Tongue (tissue), 3 donors: Measurements from ENCODE around the gene ZBTB3. TPM values are rescaled to one million over a fixed set of nuclear protein-coding genes. Genes with fewer than 3 reads are reported as not detected.
"Not testable (repeated sequence)": the region's sequence is repeated elsewhere in the genome, so short reads cannot be mapped to it uniquely, and the experiment has no call there.

ENCODE experiments used
- DNase-seq: peaks from one replicate; pipeline ENCODE4 v3.0.0-alpha.2; 2015
- small RNA-seq: library from RNA; depleted of rRNA; stranded (forward); fragments of <200 nt; gene quantifications from one replicate; pipeline ENCODE3, GENCODE V24; 2014; ENCODE audit warnings: low replicate concordance
- total RNA-seq: library from RNA; depleted of rRNA; stranded (reverse); fragments of >200 nt; gene quantifications from one replicate; pipeline ENCODE4 v1.2.3, GENCODE V29; 2014

ZBTB3 gene
- total RNA-seq, 1 donor from 2014 or later, result 7.5 TPM

DNA sequence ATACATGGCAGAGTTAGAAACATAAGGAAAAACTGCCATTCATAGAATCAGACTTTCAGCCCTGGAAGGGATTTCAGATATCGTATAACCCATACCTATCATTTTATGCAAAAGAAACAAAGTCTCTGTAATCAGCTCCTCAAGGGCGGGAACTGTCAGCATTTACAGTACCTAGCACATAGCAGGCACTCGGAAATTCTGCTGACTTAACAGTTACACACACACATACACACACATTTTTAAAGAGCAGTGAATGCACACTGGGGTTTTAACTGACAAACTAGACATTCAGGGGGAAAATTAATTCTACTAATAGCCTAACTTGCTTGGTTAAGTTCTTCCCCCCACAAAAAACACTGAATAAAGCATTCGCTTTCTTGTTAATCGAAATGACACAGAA lies 37.8 kb downstream of the ZBTB3 start:
- no peak for DNase-seq

DNA sequence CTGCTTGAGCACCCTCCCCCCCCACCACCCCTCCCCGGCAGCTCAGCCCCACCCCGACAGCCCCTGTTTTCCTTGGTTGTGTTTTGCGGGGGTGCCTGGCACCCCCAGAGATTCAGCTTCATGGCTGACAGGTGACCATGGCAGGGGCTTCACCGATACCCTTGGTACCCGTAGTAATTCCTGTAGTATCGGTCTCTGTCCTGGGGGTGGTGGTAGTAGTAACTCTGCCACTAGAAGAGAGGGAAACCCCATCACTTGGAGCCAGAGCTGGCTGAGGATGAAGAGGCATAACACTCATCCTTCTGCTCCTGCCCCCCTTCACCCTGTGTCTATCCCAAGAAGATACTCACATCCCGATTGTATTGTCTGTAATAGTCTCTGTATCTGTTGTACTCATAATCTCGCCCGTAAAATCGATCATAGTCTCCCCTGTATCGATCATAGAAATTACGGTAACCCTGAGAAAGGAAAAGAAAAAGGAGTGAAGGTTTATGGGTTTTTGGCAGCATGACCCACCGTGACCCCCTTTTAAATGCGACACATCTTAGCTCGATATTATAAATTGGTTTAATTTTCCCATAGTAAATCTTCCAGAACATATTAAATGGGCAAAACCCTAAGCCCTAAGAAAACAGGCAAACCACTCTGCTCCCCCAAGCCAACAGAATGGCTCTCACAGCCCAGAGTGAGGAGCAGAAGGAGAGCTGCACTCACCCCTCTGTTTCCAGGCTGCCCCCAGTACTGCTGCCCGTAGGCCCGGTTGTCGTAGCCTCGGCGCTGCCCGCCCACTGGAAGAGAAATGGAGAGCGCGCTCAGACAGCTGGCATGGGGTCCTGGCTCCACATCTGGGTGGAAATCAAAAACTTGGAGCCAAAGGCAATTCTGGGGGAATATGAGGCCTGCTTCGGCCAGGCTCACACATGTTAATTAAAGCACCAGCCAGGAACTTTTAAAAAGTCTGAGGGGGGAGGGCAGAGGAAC lies 38.5 kb downstream of the ZBTB3 start:
- no peak for DNase-seq

DNA sequence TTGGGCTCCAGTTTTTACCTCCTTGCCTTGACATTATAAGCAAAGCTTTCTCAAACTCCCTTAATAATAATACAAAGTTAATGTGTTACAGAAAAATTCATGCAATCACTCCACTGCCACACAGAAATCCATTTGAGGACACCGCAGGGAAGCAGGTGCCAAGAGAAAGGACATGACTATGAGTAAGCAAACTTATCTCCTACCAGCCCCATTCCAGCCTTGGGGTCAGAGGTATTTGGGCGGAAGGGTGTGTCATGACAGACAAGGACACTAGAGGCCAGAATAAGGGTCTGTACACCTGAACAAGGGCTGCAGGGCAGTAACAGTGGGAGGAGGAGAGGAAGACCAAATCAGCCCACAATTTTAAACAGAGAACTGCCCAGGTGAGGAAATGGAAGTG lies 40.6 kb downstream of the ZBTB3 start:
- DNase-seq, result no peak

DNA sequence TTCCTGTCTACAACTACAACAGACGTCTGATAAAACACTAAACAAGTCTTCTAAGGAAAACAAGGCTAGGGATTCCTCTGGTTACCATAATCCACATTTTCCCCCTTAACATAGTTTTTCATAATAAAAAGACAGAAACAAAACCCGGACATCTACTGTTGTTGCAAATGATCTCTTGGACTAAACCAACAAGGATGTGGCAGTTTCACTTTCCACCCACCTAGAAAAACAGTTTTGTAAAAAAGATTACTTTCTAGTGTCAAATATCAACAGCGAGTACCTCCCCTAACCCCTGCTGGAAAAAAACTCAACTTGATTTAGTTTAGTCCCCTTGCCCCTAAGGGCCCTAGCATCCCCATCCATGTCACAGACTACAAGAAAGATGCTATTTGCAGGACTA lies 41.1 kb downstream of the ZBTB3 start:
- no peak for DNase-seq

DNA sequence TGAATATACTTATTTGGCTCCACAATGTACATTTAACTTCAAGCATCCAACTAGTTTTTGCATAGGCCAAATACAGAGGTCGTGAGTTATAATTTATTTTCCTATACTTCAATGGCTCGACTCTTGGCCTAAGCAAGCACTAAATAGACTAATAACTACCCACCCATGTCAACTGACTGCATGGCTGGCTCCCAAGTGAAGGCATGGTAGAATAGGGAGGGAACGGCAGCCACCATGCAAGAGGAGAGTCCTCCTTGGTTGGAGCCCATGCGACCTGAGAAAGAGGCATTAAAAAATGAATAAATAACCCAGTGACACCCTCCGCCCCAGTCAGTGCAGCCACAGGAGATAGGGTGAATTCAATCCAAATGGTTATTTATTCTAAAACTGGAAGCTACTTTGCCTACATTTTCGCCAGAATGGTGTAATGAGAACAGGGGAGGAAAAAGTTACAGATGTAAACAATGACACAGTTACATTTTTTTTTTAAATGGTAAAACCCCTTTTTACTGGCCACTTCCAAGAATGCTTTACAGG lies 41.6 kb downstream of the ZBTB3 start:
- no peak for DNase-seq

DNA sequence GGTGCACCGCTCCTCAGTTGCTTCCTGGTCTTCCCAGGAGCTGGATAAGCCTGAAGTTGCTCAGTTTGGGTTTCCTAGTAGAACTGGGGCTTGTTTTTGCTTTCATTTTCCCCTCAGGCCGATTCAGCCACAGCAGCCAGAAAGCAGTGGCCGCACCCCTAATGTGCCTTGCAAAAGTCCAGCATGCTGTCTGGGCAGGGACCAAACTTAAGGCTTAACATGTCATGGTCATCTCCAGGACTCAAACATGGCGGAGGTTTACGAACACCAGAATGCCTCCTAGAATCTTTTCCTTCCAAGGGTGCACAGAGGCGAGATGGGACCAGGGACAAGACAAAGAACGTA lies 44.0 kb downstream of the ZBTB3 start:
- DNase-seq, result no peak

DNA sequence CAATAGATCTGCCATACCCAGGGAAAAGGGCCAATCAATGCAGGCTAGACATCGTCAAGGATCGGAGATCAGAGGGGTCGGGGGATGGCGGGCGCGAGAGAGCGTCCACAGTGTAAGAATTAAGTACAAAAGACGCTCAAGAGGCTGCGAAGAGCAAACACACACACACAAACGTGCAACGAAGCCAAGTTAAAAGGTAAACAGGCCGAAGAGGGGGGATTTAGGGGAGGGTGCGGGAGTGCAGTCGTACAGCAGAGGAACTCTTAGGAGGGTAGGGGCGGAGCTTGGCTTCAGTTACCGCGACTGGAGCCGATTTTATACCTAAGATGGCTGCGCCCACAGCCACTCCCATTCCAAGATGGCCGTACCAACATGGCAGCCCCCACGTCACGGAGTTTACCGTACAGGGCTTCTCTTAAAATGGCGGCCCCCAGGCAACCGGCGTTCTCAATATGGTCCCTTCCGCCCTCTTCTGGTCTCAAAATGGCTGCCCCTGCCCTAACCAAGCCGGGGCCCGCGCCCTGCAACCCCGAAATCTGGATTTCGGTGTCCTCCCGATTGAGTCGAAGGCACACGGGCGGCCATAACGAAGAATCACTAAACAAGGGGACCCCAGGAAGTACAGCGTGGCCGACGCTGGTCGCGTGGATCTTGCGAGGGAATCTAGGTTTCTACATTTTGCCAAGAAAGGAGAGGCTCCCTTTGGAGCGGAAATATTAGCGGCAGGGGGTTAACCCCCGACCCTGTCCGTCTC lies 44.5 kb downstream of the ZBTB3 start:
- peak; percentile 100 for DNase-seq

DNA sequence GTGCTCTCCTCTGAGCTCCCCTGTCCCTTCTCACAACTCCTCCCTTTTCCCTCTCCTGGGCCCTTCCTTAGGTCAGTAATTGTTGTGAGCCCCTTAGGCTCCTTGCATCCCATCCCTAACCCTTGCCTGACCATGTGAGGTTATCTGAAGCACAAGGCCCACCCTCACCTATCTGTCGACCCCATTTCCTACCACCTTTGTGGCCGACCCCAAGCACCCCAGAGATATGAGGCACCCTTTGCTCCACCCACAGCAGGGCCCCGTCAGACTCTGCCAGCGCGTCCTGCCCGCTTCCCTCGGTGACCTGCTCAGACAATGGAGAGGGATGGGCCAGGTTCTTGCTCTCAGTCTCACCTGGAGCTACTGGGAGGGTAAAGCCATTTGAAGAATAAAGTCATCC lies 45.2 kb downstream of the ZBTB3 start:
- DNase-seq, result no peak

DNA sequence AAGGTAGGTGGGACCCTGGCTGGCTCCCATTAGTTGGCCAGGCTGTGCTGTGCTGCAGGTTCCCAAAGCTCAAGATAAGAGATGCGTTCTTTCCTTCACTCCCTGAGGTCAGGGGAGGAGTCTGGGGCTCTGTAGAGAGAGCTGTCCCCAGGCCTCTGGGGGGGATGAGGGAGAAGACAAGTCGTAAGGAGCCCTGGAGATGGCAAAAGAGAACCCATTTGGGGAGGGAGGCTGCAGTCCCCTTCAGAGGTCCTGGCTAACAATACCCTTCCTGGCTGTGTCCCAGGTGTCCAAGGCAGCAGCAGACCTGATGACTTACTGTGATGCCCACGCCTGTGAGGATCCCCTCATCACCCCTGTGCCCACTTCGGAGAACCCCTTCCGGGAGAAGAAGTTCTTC lies 45.6 kb downstream of the ZBTB3 start:
- DNase-seq, result no peak

DNA sequence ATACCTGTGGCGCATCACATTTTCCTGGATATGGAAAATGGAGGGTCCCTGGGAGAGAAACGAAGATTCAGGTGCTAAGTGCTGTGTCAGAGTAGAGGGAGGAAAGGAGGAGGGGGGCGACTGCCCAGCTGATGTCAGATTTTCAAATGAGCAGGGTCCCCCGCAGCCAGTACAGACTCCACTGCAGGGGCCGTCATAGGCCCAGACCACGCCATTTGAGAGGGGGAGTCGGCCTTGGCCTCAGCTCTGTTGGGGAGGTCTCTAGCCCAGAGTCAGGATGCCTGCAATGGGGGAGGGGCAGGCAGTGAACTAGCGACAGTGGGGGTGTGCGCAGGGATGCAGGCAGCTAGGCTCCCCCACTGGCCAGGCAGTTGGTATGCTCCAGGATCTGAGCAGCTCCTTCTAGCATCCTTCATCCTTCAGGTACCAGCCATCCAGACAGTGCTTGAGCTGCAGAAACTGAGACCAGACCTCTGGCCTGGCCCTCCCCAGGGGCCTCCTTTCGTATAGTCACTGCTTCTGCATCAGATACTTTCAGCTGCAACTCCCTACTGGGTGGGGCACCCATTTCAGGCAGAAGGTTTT lies 46.6 kb downstream of the ZBTB3 start, which contains the start of the genes BSCL2 and GNG3:
Gene BSCL2, minus strand, starts transcription at position 148 of the 585 bp plus-strand sequence. CDS start 229 bp downstream, outside the sequence.
Gene GNG3, plus strand, starts transcription at position 400 of the 585 bp plus-strand sequence. CDS start 620 bp downstream, outside the sequence.
- peak; percentile 59 for DNase-seq

DNA sequence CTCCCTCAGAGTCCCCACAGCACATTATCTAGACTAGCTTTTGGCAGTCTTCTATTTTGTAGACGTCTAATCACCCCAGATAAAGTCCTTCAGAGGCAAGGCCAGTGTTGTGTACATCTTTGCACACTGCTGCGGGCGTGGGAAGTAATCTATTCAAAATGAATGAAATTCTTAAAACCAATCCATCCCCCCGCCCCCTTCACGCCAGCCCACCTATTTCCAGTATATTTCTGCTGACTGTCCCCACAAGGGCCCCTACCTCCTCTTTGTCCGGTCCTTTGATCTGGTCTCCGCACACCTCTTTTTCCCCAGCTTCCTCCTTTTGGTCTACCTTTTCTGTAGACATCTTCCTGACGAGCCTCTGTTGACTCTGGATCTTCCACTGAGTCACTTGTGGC lies 47.1 kb downstream of the ZBTB3 start:
- DNase-seq, result no peak

DNA sequence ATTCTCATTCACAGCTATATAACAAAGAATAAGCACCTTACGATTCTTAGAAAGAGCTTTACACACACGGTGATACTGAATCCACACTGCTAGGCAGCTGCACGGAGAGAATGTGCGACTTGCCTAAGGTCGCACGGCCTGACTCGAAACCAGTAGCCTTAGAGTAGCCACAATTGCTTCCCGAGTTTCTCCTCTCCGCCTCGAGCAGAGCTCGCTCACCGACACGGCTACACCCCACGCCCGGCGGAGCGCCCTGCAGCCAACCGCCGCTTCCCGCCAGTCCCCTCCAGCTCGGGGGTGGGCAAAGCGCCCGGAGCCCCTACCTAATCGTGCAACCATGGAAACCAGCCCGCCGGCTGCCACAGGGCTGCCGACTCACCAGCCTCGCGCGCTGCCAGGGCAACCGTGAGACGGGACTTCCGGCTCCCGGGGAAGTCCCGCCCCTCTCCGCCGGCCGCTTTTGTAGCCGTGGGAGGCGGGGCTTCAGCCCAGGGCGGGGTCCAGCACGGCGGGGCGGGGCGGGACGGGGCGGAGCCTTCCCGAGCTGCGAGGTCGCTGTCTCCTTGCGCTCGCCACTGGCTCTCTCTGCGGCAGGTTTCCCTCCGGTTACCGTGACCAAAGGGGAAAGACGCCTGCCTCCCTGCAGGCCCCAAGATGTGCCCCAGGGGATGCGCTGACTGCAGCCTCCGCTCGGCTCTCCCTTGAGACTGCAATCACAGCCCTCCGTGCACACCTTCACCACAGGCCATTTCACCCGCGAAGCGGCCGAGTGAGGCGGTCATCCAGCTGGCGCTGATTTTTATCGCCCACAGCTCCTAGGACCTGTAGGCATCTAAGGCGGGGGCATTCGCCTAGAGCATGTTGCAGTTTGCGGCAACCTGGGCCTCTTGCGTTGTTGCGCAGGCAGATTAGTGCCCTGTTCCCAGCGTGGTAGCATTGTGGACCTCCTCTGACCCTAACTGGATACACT lies 47.8 kb downstream of the ZBTB3 start:
- DNase-seq, result peak; percentile 97

DNA sequence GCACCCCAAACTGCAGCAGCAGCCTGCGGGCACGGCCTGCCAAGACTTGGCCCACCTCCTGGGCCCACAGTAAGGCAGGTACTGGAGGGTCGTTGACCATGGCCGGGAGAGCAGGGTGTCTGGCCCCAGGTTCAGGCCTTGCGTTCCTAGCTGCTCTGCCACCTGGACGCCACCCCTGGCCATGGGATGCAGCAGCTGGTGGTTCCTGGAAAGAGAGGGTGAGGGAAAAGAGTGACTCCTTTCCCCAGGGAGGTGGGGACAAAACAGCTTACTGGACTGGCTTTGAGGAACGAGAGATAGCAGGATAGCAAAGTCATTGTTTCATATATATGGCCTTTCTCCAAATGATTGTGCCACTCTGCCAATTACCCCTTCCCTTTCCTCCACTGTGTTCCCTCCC lies 48.5 kb downstream of the ZBTB3 start:
- no peak for DNase-seq

DNA sequence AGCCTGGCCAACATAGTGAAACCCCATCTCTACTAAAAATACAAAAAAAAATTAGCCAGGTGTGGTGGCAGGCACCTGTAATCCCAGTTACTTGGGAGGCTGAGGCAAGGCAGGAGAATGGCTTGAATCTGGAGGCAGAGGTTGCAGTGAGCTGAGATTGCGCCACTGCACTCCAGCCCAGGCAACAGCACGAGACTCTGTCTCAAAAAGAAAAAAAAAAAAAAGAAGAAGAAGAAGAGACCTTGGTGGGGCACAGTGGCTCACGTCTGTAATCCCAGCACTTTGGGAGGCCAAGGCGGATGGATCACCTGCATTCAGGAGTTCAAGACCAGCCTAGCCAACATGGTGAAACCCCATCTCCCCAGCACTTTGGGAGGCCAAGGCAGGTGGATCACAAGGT lies 50.0 kb downstream of the ZBTB3 start:
- not testable (repeated sequence) for DNase-seq

DNA sequence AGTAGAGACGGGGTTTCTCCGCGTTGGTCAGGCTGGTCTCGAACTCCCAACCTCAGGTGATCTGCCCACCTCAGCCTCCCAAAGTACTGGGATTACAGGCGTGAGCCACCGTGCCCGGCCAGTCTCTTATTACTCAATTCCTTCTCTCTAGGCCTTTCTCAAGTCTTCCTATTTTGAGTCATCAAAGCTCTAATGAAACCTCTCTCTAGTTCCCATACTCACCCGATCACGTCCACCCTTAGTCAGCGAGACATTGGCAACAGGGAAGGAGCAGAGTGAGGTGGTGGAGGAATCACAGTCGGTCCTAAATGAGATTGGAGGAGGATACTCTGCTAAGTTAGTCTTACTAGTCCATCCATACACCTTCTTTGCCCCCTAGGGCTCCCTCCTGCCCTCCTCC lies 51.7 kb downstream of the ZBTB3 start:
- DNase-seq, result no peak

Small RNAs within 50 kb of the gene (small RNA-seq; reads per million reads assigned to genes)
- 0.45 reads per million, percentile 70 among the genes with 10 or more reads in this experiment for gene MIR6514

Other genes starting within 250 kb of the ZBTB3 start
- gene AHNAK, start 207.4 kb downstream of the ZBTB3 start, total RNA-seq, result 909 TPM
- gene EEF1G, start 180.3 kb downstream of the ZBTB3 start, total RNA-seq, result 1,840 TPM
- gene TUT1, start 162.6 kb downstream of the ZBTB3 start, total RNA-seq, result 5.8 TPM
- 54.7 TPM for gene MTA2, start 152.3 kb downstream of the ZBTB3 start, total RNA-seq
- 11.2 TPM for gene EML3, start 141.4 kb downstream of the ZBTB3 start, total RNA-seq
- gene ROM1, start 140.9 kb downstream of the ZBTB3 start, total RNA-seq, result 0.72 TPM
- gene B3GAT3, start 132.2 kb downstream of the ZBTB3 start, total RNA-seq, result 14.4 TPM
- 158 TPM for gene GANAB, start 107.5 kb downstream of the ZBTB3 start, total RNA-seq
- 22.4 TPM for gene INTS5, start 100.9 kb downstream of the ZBTB3 start, total RNA-seq
- 10.4 TPM for gene C11orf98, start 89.0 kb downstream of the ZBTB3 start, total RNA-seq
- 2.6 TPM for gene CSKMT, start 88.8 kb downstream of the ZBTB3 start, total RNA-seq
- gene UQCC3, start 82.5 kb downstream of the ZBTB3 start, total RNA-seq, result 5.4 TPM
- 2.9 TPM for gene LBHD1, start 81.9 kb downstream of the ZBTB3 start, total RNA-seq
- gene UBXN1, start 75.1 kb downstream of the ZBTB3 start, total RNA-seq, result 90.2 TPM
- gene LRRN4CL, start 64.6 kb downstream of the ZBTB3 start, total RNA-seq, result 33.8 TPM
- 11.4 TPM for gene BSCL2, start 46.7 kb downstream of the ZBTB3 start, total RNA-seq
- not detected for gene GNG3, start 46.5 kb downstream of the ZBTB3 start, total RNA-seq
- gene HNRNPUL2, start 26.7 kb downstream of the ZBTB3 start, total RNA-seq, result 39.0 TPM
- 18.9 TPM for gene TTC9C, start 25.7 kb downstream of the ZBTB3 start, total RNA-seq
- gene POLR2G, start 7.4 kb upstream of the ZBTB3 start, total RNA-seq, result 56.2 TPM
- 17.7 TPM for gene TAF6L, start 17.2 kb upstream of the ZBTB3 start, total RNA-seq
- 19.5 TPM for gene TMEM179B, start 33.2 kb upstream of the ZBTB3 start, total RNA-seq
- gene TMEM223, start 37.8 kb upstream of the ZBTB3 start, total RNA-seq, result 24.7 TPM
- gene NXF1, start 51.3 kb upstream of the ZBTB3 start, total RNA-seq, result 45.2 TPM
- 37.1 TPM for gene STX5, start 77.9 kb upstream of the ZBTB3 start, total RNA-seq
- gene TEX54, start 78.7 kb upstream of the ZBTB3 start, total RNA-seq, result not detected
- 36.8 TPM for gene WDR74, start 85.4 kb upstream of the ZBTB3 start, total RNA-seq
- gene SLC3A2, start 126.7 kb upstream of the ZBTB3 start, total RNA-seq, result 87.0 TPM
- 0.10 TPM for gene CHRM1, start 167.2 kb upstream of the ZBTB3 start, total RNA-seq
- gene SLC22A6, start 230.8 kb upstream of the ZBTB3 start, total RNA-seq, result not detected